Upper lobe of right lung (tissue), 1 donor: ENCODE measurements around the gene C8A. TPM values are rescaled to one million over a fixed set of nuclear protein-coding genes. Genes with fewer than 3 reads are reported as not detected.

Experiments
- ATAC-seq: fragments of 200-7000 bp; cut with Tn5 transposase; one replicate; pipeline ENCODE4 v1.9.1; 2020; ENCODE audit warnings: mild to moderate bottlenecking, moderate library complexity
- DNase-seq: peaks from one replicate; pipeline ENCODE4 v3.0.0-alpha.2; 2020
- H3K27ac ChIP-seq: fragments of 200-600 bp; one replicate; pipeline ENCODE4 v1.8.0; 2022
- H3K27me3 ChIP-seq: fragments of 200-600 bp; one replicate; pipeline ENCODE4 v1.8.0; 2022; ENCODE audit warnings: mild to moderate bottlenecking
- H3K36me3 ChIP-seq: fragments of 200-600 bp; one replicate; pipeline ENCODE4 v1.8.0; 2022
- H3K4me1 ChIP-seq: fragments of 200-600 bp; one replicate; pipeline ENCODE4 v1.8.0; 2022
- H3K4me3 ChIP-seq: fragments of 200-600 bp; one replicate; pipeline ENCODE4 v1.8.0; 2022; ENCODE audit warnings: mild to moderate bottlenecking
- H3K9me3 ChIP-seq: fragments of 200-600 bp; one replicate; pipeline ENCODE4 v1.8.0; 2022
- CTCF ChIP-seq: fragments of 200-600 bp; IDR thresholded peaks from one replicate; pipeline ENCODE4 v1.8.0; 2022; ENCODE audit warnings: antibody characterized with exemption
- intact Hi-C: fragments of 100-400 bp; cut with DNase I; formaldehyde crosslinking; loops from one replicate; pipeline ENCODE4 v1.11.0; 2022
- total RNA-seq: library from RNA; stranded (reverse); fragmentation: NEBNext Ultra II Directional; extraction: Animal tissue kit (Norgen Biotek cat#: 25700); gene quantifications from one replicate; pipeline ENCODE4 v1.2.1, GENCODE V29; 2021
- donor health status: DM: no; HTN: yes; CAD: no; lungs with severe emphysema.

C8A gene
- total RNA-seq, 1 donor from 2014 or later: not detected

- H3K27me3 ChIP-seq: no peaks in the 10 kb centered on the region
- ATAC-seq (no peak), DNase-seq (no peak)
- TF ChIP-seq CTCF: no peak
- H3K27ac ChIP-seq: no peak overlapping the region
- no peaks in the 10 kb centered on the region for H3K36me3 ChIP-seq
- H3K9me3 ChIP-seq: no peaks in the 10 kb centered on the region
- intact Hi-C loops: no loop called here
- no peaks in the 10 kb centered on the region for H3K4me1 ChIP-seq
- H3K4me3 ChIP-seq: no peak overlapping the region
Measured at GRCh38 chr1:56849750-56850149, 4.8 kb upstream of the C8A start.

- Histone ChIP-seq H3K4me3 (no peak overlapping the region), H3K27me3 (no peaks in the 10 kb centered on the region), H3K4me1 (no peaks in the 10 kb centered on the region), H3K36me3 (no peaks in the 10 kb centered on the region), H3K27ac (no peak overlapping the region), H3K9me3 (no peaks in the 10 kb centered on the region)
- no peak for TF ChIP-seq CTCF
- ATAC-seq: no peak
- intact Hi-C loops: no loop called here
- DNase-seq: no peak
Measured at GRCh38 chr1:56850411-56850810, 4.2 kb upstream of the C8A start.

- Histone ChIP-seq H3K36me3 (no peaks in the 10 kb centered on the region), H3K4me1 (no peaks in the 10 kb centered on the region), H3K27ac (no peak overlapping the region), H3K27me3 (no peaks in the 10 kb centered on the region), H3K9me3 (no peaks in the 10 kb centered on the region), H3K4me3 (no peak overlapping the region)
- DNase-seq: no peak
- intact Hi-C loops: no loop called here
- no peak for ATAC-seq
- TF ChIP-seq CTCF: no peak
Measured at GRCh38 chr1:56850922-56851321, 3.7 kb upstream of the C8A start.

- Histone ChIP-seq H3K36me3 (no peaks in the 10 kb centered on the region), H3K4me1 (no peaks in the 10 kb centered on the region), H3K4me3 (no peak overlapping the region), H3K27me3 (no peaks in the 10 kb centered on the region), H3K27ac (no peak overlapping the region), H3K9me3 (no peaks in the 10 kb centered on the region)
- ATAC-seq: no peak
- no peak for TF ChIP-seq CTCF
- no peak for DNase-seq
- intact Hi-C loops: no loop called here
Measured at GRCh38 chr1:56852476-56852875, 2.1 kb upstream of the C8A start.

- TF ChIP-seq CTCF: no peak
- Histone ChIP-seq H3K4me3 (no peak overlapping the region), H3K27ac (no peak overlapping the region), H3K9me3 (no peaks in the 10 kb centered on the region), H3K4me1 (no peaks in the 10 kb centered on the region), H3K36me3 (no peaks in the 10 kb centered on the region), H3K27me3 (no peaks in the 10 kb centered on the region)
- ATAC-seq: no peak
- intact Hi-C loops: no loop called here
- DNase-seq: no peak
Measured at GRCh38 chr1:56855190-56855589, 593 bp downstream of the C8A start.

GRCh38 chr1:56856186-56856585 lies 1.6 kb downstream of the C8A start:
- Histone ChIP-seq H3K4me1 (no peaks in the 10 kb centered on the region), H3K36me3 (no peaks in the 10 kb centered on the region), H3K27me3 (no peaks in the 10 kb centered on the region), H3K4me3 (no peak overlapping the region), H3K9me3 (no peaks in the 10 kb centered on the region), H3K27ac (no peak overlapping the region)
- ATAC-seq (no peak), DNase-seq (no peak)
- intact Hi-C loops: no loop called here
- TF ChIP-seq CTCF: no peak
